Fibroblast of pulmonary artery (primary cell): ENCODE data around the gene HCN2.

ENCODE experiments used
- DNase-seq: peaks from one replicate; pipeline ENCODE4 v3.0.0-alpha.2; 2010; ENCODE audit warnings: low read depth
- H3K4me3 ChIP-seq: replicated peaks from 2 replicates; pipeline ENCODE4 v1.5.1; 2011; ENCODE audit warnings: low read depth, mild to moderate bottlenecking, control low read depth, low read length, moderate library complexity
- CTCF ChIP-seq: IDR thresholded peaks from 2 replicates; pipeline ENCODE4 v1.5.1; 2011; ENCODE audit warnings: mild to moderate bottlenecking, control low read depth, low read length, inconsistent platforms; ENCODE audit errors: missing control alignments

The HCN2 gene

GRCh38 chr19:640606-641189 is 51.0 kb downstream of the HCN2 start:
- no peak for TF ChIP-seq CTCF
- no peak overlapping the region for H3K4me3 ChIP-seq
- DNase-seq, result no peak

GRCh38 chr19:641702-642101 is 52.0 kb downstream of the HCN2 start:
- H3K4me3 ChIP-seq, result no peak overlapping the region
- TF ChIP-seq CTCF, result no peak
- no peak for DNase-seq

- no peak overlapping the region for H3K4me3 ChIP-seq
- no peak for DNase-seq
- no peak for TF ChIP-seq CTCF
Observed at GRCh38 chr19:642767-643727, 53.4 kb downstream of the HCN2 start.

- DNase-seq, result no peak
- H3K4me3 ChIP-seq, result no peak overlapping the region
- TF ChIP-seq CTCF, result no peak
Observed at GRCh38 chr19:643736-644135, 54.1 kb downstream of the HCN2 start.

GRCh38 chr19:644363-644762 is 54.7 kb downstream of the HCN2 start:
- no peak overlapping the region for H3K4me3 ChIP-seq
- no peak for DNase-seq
- TF ChIP-seq CTCF, result no peak

GRCh38 chr19:644789-645188 is 55.1 kb downstream of the HCN2 start:
- H3K4me3 ChIP-seq, result no peak overlapping the region
- DNase-seq, result no peak
- no peak for TF ChIP-seq CTCF
